Endothelial cell of coronary artery (primary cell): ENCODE data around the gene CFLAR. TPM values are rescaled to one million over a fixed set of nuclear protein-coding genes. Genes with fewer than 3 reads are reported as not detected.

Experiments used
- total RNA-seq: library from RNA; depleted of rRNA; stranded (reverse); fragments of >200 nt; gene quantifications from 2 replicates; pipeline ENCODE4 v1.2.3, GENCODE V29; 2014

CFLAR gene
- total RNA-seq: 194 and 279 TPM in 2 replicates

GRCh38 chr2:201116115-201116958, at the start of gene CFLAR:
TSS of gene CFLAR (plus strand) at chr2:201116164. CDS start at chr2:201129866, 13,702 bp downstream.

GRCh38 chr2:201071479-201072200, 44.3 kb upstream of the CFLAR start, which contains the start of the genes HYCC2 and NDUFB3:
TSS of gene HYCC2 (minus strand) at chr2:201071671. CDS start at chr2:201024009, 47,662 bp downstream.
TSS of gene NDUFB3 (plus strand) at chr2:201072001. CDS start at chr2:201078883, 6,882 bp downstream.

GRCh38 chr2:201182650-201183364, 66.8 kb downstream of the CFLAR start, which contains the start of gene CASP10:
TSS of gene CASP10 (plus strand) at chr2:201183141. CDS start at chr2:201185778, 2,637 bp downstream.

Other genes with a start within 250 kb of the CFLAR start
- gene PPIL3, start 227.1 kb upstream of the CFLAR start, total RNA-seq: 32.6 and 36.1 TPM in 2 replicates
- gene NIF3L1, start 226.8 kb upstream of the CFLAR start, total RNA-seq: 13.7 and 14.3 TPM in 2 replicates
- 15.4 and 15.7 TPM in 2 replicates for gene ORC2, start 152.5 kb upstream of the CFLAR start, total RNA-seq
- gene HYCC2, start 44.5 kb upstream of the CFLAR start, total RNA-seq: 10.4 and 13.5 TPM in 2 replicates
- gene NDUFB3, start 44.2 kb upstream of the CFLAR start, total RNA-seq: 116 and 123 TPM in 2 replicates
- 21.8 and 25.7 TPM in 2 replicates for gene CASP10, start 67.0 kb downstream of the CFLAR start, total RNA-seq
- gene CASP8, start 144.4 kb downstream of the CFLAR start, total RNA-seq: 9.4 and 15.1 TPM in 2 replicates
- 0.36 and 1.0 TPM in 2 replicates for gene FLACC1, start 241.2 kb downstream of the CFLAR start, total RNA-seq